Activated naive CD8-positive, alpha-beta T cell treated with anti-CD3 and anti-CD28 coated beads, Interleukin-2, amount 50 U/mL, for 16 hours (primary cell): ENCODE measurements around the gene FOXP1.

Experiments
- DNase-seq: peaks from one replicate; pipeline ENCODE4 v3.0.0-alpha.2; 2020; ENCODE audit warnings: low read depth, low spot score

The FOXP1 gene

GRCh38 chr3:71265365-71265915, 318.1 kb downstream of the FOXP1 start:
- no peak for DNase-seq

- DNase-seq: no peak
These were observed 318.7 kb downstream of the FOXP1 start for GRCh38 chr3:71264840-71265239.

- no peak for DNase-seq
These were observed 320.9 kb downstream of the FOXP1 start for GRCh38 chr3:71262364-71263265.

DNA sequence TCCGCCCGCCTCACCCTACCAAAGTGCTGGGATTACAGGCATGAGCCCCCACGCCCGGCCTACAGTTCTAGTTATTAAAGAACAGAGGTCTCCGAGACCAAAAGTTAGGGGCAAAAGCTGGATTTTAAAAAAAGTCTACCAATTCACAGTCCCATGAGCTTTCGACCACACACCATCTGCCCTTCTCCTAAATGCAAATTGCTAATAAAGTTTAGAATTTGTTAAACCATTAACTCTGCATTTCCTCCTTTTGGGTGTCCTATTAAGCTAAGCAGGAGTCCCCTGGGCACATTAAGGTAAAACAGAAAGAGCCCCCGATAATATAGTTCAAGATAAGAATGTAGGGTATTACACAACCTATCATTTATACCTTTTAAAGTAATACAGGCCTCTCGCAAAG, 322.7 kb downstream of the FOXP1 start:
- DNase-seq: no peak

- no peak for DNase-seq
These were observed 325.0 kb downstream of the FOXP1 start for GRCh38 chr3:71258526-71258925.

DNA sequence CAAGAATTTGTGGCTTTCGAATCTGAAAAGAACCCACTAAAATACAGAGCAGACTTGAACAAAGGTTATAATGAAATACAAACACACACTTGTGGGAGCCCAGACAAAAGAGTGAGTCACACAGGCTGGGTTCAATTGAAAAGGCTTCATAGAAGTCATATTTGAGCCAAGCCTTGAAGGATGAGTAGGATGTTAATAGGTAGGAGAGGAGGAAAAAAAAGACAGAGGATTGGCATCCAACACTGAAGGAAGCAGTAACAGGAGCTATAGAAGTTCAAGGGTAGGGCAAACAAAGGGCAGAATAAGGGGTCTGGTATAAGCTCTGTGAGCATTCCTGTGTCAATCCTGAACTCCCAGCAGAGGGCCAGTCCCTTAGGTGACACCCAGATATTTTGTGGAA, 325.4 kb downstream of the FOXP1 start:
- DNase-seq: no peak

- DNase-seq: no peak
These were observed 328.0 kb downstream of the FOXP1 start for GRCh38 chr3:71255498-71255897.

DNA sequence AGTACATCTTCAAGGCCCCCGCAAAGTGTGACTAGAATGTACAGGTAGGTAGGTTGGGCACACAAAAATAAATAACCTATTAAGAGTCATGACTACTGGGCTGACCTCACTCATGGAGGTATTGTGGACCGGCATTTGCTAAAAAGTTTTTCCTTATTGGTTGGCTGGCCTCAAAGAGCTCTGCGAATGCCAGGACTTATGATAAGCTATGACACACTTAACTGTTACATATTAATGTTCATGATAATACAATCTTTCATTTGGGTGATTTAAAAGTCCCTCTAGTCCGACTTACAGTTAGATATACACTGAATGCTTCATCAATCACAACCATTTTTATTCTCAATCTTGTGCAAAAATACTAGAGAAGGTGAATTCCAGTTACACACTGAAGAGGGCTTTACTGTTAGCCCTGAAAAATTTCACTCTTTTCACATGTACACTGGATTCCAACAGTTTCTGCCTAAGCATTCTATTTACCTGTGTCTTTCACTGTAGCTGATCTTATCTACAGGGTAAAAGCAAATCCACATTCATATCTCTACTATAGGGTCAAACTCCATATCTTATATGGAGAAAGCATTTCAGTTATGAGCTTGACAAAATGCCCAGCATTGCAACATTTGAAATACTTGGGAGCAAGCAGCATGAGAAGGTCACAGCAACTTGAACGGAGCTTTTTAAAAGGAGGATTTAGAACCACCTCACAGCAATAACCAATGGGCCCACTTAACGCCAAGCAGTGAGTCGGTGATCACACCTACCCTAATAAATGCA, 329.1 kb downstream of the FOXP1 start:
- DNase-seq: no peak

GRCh38 chr3:71253169-71253568, 330.4 kb downstream of the FOXP1 start:
- DNase-seq: no peak

- no peak for DNase-seq
These were observed 331.1 kb downstream of the FOXP1 start for GRCh38 chr3:71252466-71252865.

GRCh38 chr3:71251156-71251775, 332.3 kb downstream of the FOXP1 start:
- DNase-seq: no peak

DNA sequence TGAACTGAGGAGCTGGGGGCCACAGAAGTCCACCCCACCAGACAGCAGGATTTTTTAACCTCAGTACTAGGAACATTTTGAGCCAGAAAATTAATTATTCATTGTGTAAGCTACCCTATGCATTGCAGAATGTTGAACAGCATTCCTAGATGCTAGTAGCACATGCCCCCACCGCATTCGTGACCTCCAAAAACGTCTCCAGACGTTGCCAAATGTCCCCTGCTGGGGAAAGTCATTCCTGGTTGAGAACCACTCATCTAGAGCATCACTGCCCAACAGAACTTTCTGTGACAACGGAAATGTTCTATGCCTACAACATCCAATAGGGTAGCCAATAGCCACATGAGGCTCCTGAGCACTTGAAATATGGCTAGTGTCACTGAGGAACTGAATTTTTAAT, 333.5 kb downstream of the FOXP1 start:
- no peak for DNase-seq

GRCh38 chr3:71247958-71248335, 335.6 kb downstream of the FOXP1 start:
- DNase-seq: no peak

DNA sequence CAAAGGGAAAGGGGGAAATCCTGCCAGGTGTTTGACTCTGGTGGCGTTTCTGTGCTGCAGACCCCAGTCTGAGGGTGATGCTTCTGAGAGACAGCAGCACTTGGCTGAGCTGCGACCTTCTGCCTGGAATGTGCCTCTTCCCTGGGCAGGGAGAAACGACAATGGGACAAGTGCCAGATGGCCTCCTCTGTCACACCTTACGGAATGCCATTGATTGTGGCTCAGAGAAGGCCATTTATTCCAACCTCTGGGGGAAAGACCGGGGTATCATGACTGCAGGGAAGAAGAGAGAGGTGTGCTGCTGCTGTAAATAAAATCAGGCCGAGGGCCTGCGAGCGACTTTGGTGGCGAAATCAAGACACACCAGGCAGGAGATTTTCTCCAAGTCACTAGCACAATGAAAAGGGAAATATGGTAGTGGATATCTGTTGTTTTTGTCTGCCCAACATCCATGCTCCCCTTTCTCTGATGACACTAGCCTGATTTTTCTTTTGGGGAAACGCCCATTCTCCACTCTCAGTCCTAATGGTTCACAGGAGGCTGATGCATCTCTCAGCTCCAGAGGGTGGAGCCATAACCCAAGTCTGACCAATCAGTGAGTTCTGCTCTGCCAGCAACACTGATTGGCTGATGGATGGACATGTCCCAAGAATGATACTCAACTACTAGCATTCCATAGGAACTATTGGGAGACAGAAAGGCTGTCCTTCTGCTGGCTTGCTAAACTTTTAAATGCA, 336.1 kb downstream of the FOXP1 start:
- no peak for DNase-seq

DNA sequence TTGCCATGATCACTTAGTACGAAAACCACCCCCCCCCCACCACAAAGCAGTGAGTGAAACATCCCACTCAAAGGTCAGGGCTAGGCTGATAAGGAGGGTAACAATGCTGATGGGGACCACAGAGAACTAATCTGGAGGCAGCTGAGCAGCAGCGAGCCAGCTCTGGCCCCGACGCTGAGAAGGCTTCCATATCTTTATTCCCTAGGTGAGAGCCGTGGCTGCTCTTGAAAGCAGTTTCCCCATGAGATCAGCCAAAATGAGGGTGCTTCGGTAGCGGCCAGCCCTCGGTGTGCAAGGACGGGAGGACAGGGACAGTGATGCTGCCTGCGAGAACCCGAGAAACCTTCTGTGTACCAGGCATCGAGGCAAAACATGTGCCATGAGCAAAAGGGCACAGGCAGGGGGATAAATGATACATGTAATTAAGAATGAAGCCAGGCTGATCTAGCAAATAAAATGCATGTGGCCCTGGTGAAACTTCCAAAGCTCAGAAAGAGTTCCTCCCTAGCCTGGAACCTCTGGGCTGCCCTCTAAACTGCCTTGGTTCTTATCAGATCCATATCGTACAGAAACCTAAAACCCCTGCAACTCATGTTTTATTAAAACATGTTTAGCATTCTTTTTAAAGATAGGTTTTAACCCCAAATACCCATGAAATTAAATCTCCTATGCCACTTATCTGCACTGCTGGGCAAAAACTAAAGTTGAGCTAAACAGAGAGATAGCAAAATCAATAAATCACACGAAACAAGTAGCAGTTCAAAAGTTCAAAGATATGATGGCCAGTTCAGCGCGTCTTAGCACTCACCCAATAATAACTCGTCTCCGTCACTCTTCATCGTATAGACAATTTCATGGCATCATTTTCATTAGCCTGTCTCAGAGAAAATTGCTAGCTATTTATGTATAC, 337.3 kb downstream of the FOXP1 start:
- DNase-seq: no peak

- no peak for DNase-seq
These were observed 338.6 kb downstream of the FOXP1 start for GRCh38 chr3:71244826-71245488.

DNA sequence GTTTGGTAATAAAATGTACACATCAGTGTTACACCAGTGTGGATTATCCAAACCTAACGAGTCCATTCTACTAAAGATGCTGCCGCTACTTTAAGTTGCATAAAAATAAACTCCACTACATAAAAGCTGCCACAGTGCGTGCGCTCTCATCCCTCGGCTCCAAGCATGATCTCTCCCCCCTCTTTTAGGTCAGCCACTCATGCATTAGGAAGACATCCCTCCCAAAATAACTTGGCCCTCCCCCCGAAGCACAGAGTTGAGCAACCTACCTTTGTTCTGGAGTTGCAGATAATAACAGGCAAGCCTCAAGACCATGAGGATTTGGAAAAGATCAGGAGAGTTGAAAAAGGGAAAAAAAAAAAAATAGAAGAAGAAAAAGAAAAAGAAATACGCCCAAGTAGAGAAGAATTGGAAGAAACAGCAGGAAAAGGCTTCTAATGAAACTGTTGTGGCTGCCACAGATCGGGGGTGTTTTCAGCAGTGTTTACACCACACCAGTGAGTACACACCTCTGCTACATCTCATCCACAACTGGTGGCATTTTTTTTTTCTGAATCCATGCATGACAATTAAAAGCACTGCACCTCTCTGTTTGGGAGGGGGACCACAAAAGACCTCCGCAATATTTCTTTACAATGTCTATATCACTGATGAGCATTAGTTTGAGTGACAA, 339.2 kb downstream of the FOXP1 start:
- DNase-seq: no peak

DNA sequence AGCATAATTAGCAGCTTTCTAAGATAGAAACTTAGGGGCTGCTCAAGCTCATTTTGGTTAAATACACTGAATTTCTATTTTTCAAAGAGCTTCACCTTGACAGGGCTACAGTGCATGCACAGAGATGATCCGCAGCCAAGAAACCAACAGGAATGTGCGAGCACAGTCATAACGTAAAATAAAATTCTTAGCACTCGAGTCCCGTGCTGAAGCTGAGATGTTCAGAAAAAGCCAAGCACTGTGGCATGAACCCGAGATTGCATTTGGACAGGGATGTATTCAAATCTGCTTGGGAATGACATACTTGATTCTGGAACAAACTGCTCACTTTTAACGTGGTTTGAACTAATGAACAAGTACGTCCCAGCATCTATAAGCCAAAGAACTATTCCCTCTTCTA, 340.3 kb downstream of the FOXP1 start:
- DNase-seq: no peak

GRCh38 chr3:71241981-71242560, 341.5 kb downstream of the FOXP1 start:
- DNase-seq: no peak
